ENCODE results near the gene PPM1H.

DNA sequence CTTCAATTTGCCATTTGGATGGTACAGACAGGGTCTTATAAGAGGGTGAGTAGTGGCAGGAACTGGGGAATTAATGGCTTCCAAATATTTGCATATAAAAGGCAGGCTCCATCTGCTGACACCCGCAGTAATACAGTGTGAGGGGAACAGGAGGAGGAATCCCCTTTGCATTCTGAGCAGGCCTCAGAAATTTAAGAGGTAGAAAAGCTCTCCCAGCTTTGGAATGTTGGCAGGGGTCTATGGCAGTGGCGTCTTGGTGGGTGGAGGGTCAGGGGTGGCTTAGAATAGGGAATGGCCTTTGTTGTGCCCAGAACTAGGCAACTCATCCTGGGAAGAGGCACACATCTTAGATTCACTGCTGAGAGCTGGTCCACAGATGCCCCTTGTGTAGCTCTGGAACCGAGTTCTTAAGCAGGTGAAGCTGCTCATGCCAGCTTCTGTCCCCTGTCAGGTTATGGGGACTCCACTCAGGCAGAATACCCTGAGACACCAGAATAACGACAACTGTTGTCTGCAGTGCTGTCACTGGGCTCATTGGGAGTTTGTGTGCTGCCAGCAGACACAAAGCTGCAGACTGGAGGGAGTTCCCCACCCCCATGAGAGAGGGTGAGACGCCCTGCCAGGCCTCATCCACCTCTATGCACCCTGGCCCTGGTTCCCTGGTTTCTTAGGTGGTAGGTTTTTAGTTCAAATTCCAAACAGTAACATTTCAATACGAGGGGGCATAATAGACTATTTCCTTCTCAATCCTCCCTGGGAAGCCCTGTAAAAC, 278.2 kb downstream of the PPM1H start:
- TF ChIP-seq, protein P1, sequence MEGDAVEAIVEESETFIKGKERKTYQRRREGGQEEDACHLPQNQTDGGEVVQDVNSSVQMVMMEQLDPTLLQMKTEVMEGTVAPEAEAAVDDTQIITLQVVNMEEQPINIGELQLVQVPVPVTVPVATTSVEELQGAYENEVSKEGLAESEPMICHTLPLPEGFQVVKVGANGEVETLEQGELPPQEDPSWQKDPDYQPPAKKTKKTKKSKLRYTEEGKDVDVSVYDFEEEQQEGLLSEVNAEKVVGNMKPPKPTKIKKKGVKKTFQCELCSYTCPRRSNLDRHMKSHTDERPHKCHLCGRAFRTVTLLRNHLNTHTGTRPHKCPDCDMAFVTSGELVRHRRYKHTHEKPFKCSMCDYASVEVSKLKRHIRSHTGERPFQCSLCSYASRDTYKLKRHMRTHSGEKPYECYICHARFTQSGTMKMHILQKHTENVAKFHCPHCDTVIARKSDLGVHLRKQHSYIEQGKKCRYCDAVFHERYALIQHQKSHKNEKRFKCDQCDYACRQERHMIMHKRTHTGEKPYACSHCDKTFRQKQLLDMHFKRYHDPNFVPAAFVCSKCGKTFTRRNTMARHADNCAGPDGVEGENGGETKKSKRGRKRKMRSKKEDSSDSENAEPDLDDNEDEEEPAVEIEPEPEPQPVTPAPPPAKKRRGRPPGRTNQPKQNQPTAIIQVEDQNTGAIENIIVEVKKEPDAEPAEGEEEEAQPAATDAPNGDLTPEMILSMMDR (IDR thresholded peaks at IDR 0.05; ENCODE audit: low read depth, low read length, missing input control), result no peak
- TF ChIP-seq TAF1 (conservative IDR thresholded peaks at IDR 0.05) (no peak), JUND (IDR thresholded peaks at IDR 0.05) (no peak), FOXA1 (IDR thresholded peaks at IDR 0.05) (no peak), SP1 (IDR thresholded peaks at IDR 0.05) (no peak), EGR1 (IDR thresholded peaks at IDR 0.05; ENCODE audit: low read depth in 2 of 2) (no peak), RAD21 (IDR thresholded peaks at IDR 0.05) (no peak), REST (IDR thresholded peaks at IDR 0.05) (no peak), ATF3 (IDR thresholded peaks at IDR 0.05) (no peak), YY1 (IDR thresholded peaks at IDR 0.05) (no peak)

Measured in liver (tissue), 3 donors.